H1 (cell line): ENCODE measurements around the gene TBC1D22A. TPM values are rescaled to one million over a fixed set of nuclear protein-coding genes. Genes with fewer than 3 reads are reported as not detected.

Experiments used
- CTCF ChIA-PET: fragments of 300-600 bp; sonication (Branson Sonifier 250); formaldehyde crosslinking; loops from one replicate; lab custom pipeline; 2021; ENCODE audit not compliant: partially characterized antibody; lab: Charles Lee
- POLR2A ChIA-PET: fragments of 300-600 bp; sonication (Branson Sonifier 250); formaldehyde crosslinking; loops from one replicate; lab custom pipeline; 2021; ENCODE audit warnings: inconsistent platforms; ENCODE audit not compliant: partially characterized antibody; lab: Charles Lee
- DNase-seq, 2 experiments: peaks; one replicate each; pipeline versions ENCODE4 v3.0.0 to v3.0.0-alpha.2; 2010 to 2022; ENCODE audit warnings: low spot score in 2 of 2, low read depth in 1 of 2, mixed read lengths in 1 of 2
- FAIRE-seq: peaks from 2 replicates; lab custom pipeline; 2011; peaks lifted over from hg19 to GRCh38; lab: Jason Lieb, UNC
- H2AFZ ChIP-seq: 2 replicates; pipeline ENCODE4 v1.8.1; 2012; ENCODE audit warnings: low read length, inconsistent platforms
- H2AK5ac ChIP-seq: 2 replicates; pipeline ENCODE4 v1.6.1; 2013; ENCODE audit warnings: low read depth, low read length
- H2BK120ac ChIP-seq: replicated peaks from 2 replicates; pipeline ENCODE3; 2013; ENCODE audit warnings: low read depth, low read length, inconsistent platforms
- H2BK12ac ChIP-seq: 2 replicates; pipeline ENCODE4 v1.6.1; 2013; ENCODE audit warnings: low read depth, low read length
- H2BK15ac ChIP-seq: 2 replicates; pipeline ENCODE4 v1.6.1; 2013; ENCODE audit warnings: low read length
- H2BK20ac ChIP-seq: 2 replicates; pipeline ENCODE4 v1.6.1; 2013; ENCODE audit warnings: low read length
- H2BK5ac ChIP-seq: 2 replicates; pipeline ENCODE4 v1.6.1; 2013; ENCODE audit warnings: low read depth, low read length
- H3K14ac ChIP-seq: 2 replicates; pipeline ENCODE4 v1.6.1; 2013; ENCODE audit warnings: inconsistent platforms; ENCODE audit not compliant: insufficient read length
- H3K18ac ChIP-seq: 2 replicates; pipeline ENCODE4 v1.6.1; 2013; ENCODE audit warnings: low read length; ENCODE audit errors: extremely low read depth
- H3K23ac ChIP-seq: 2 replicates; pipeline ENCODE4 v1.6.1; 2013; ENCODE audit warnings: inconsistent platforms; ENCODE audit not compliant: insufficient read length
- H3K23me2 ChIP-seq: 2 replicates; pipeline ENCODE4 v1.6.1; 2013; ENCODE audit warnings: low read depth, low read length
- H3K27ac ChIP-seq: 2 replicates; pipeline ENCODE4 v1.6.1; 2011; ENCODE audit warnings: low read depth, low read length, inconsistent platforms
- H3K27me3 ChIP-seq, 4 experiments: replicated peaks in 1 of 4; 1 replicate in 1 of 4; 2 replicates in 3 of 4; pipeline versions ENCODE4 v1.6.1 to v1.8.1; 2011 to 2013; ENCODE audit warnings: low read length in 3 of 4, mild to moderate bottlenecking in 3 of 4, inconsistent platforms in 2 of 4, mixed read lengths in 2 of 4, moderate library complexity in 1 of 4; ENCODE audit not compliant: control insufficient read depth in 3 of 4, insufficient read depth in 3 of 4; ENCODE audit errors: extremely low read depth in 1 of 4
- H3K36me3 ChIP-seq, 4 experiments: 2 replicates each; pipeline versions ENCODE4 v1.6.1 to v1.8.1; 2011 to 2013; ENCODE audit warnings: mild to moderate bottlenecking in 4 of 4, low read length in 3 of 4, moderate library complexity in 2 of 4, control low read depth in 1 of 4, inconsistent platforms in 1 of 4; ENCODE audit not compliant: insufficient read depth in 4 of 4, control insufficient read depth in 2 of 4
- H3K4ac ChIP-seq: replicated peaks from 2 replicates; pipeline ENCODE3; 2013; ENCODE audit warnings: low read length, low read depth, mixed read lengths, inconsistent platforms; ENCODE audit not compliant: insufficient read length
- H3K4me1 ChIP-seq, 4 experiments: replicated peaks in 1 of 4; 1 replicate in 1 of 4; 2 replicates in 3 of 4; pipeline versions ENCODE4 v1.6.1 to v1.8.1; 2011 to 2013; ENCODE audit warnings: low read length in 3 of 4, inconsistent platforms in 2 of 4, mixed read lengths in 1 of 4; ENCODE audit not compliant: insufficient read depth in 4 of 4, control insufficient read depth in 3 of 4
- H3K4me2 ChIP-seq, 2 experiments: 2 replicates each; pipeline versions ENCODE4 v1.6.1 to v1.8.1; 2011 to 2013; ENCODE audit warnings: low read depth in 2 of 2, low read length in 2 of 2, control low read depth in 1 of 2, inconsistent platforms in 1 of 2, mild to moderate bottlenecking in 1 of 2; ENCODE audit not compliant: insufficient read depth in 1 of 2
- H3K4me3 ChIP-seq, 4 experiments: fragments of 200-600, 300-600 bp in 1 of 4; sonication (generic), shearing (Covaris generic), sonication (Bioruptor Twin) in 1 of 4; 2 replicates each; pipeline versions ENCODE4 v1.5.1 to v1.8.1; 2011 to 2016; ENCODE audit warnings: low read length in 4 of 4, low read depth in 3 of 4, control low read depth in 2 of 4, inconsistent platforms in 2 of 4, mild to moderate bottlenecking in 2 of 4, mixed read lengths in 1 of 4, moderate library complexity in 1 of 4; ENCODE audit not compliant: insufficient read depth in 2 of 4; ENCODE audit errors: extremely low read depth in 1 of 4
- H3K56ac ChIP-seq: replicated peaks from 2 replicates; pipeline ENCODE3; 2013; ENCODE audit warnings: low read depth, mild to moderate bottlenecking, mixed read lengths, low read length, inconsistent platforms; ENCODE audit not compliant: insufficient read length
- H3K79me1 ChIP-seq: 2 replicates; pipeline ENCODE4 v1.6.1; 2013; ENCODE audit warnings: low read depth, low read length, control low read depth
- H3K79me2 ChIP-seq, 2 experiments: 2 replicates each; pipeline versions ENCODE4 v1.6.1 to v1.8.1; 2012 to 2013; ENCODE audit warnings: low read length in 2 of 2, mild to moderate bottlenecking in 2 of 2, inconsistent platforms in 1 of 2; ENCODE audit not compliant: insufficient read depth in 2 of 2, control insufficient read depth in 1 of 2
- H3K9ac ChIP-seq, 4 experiments: replicated peaks in 1 of 4; 1 replicate in 1 of 4; 2 replicates in 3 of 4; pipeline versions ENCODE4 v1.6.1 to v1.8.1; 2011 to 2013; ENCODE audit warnings: low read depth in 3 of 4, low read length in 3 of 4, control low read depth in 2 of 4, mild to moderate bottlenecking in 2 of 4, moderate library complexity in 2 of 4, inconsistent platforms in 1 of 4; ENCODE audit errors: extremely low read depth in 1 of 4
- H3K9me3 ChIP-seq, 2 experiments: 2 replicates each; pipeline versions ENCODE4 v1.6.1 to v1.8.1; 2012 to 2013; ENCODE audit warnings: mild to moderate bottlenecking in 2 of 2, moderate library complexity in 2 of 2, control low read depth in 1 of 2, inconsistent platforms in 1 of 2, low read depth in 1 of 2, low read length in 1 of 2, mixed read lengths in 1 of 2; ENCODE audit not compliant: insufficient read depth in 2 of 2
- H4K20me1 ChIP-seq, 2 experiments: replicated peaks in 1 of 2; 2 replicates each; pipeline versions ENCODE3 to v1.8.1; 2011 to 2013; ENCODE audit warnings: inconsistent platforms in 2 of 2, low read length in 2 of 2, mild to moderate bottlenecking in 1 of 2; ENCODE audit not compliant: insufficient read depth in 2 of 2, control insufficient read depth in 1 of 2
- H4K5ac ChIP-seq: 2 replicates; pipeline ENCODE4 v1.6.1; 2013; ENCODE audit warnings: low read length, low read depth, mixed read lengths, inconsistent platforms; ENCODE audit not compliant: insufficient read length
- H4K8ac ChIP-seq: 2 replicates; pipeline ENCODE4 v1.8.0; 2013; ENCODE audit warnings: mild to moderate bottlenecking, moderate library complexity, low read length, inconsistent platforms; ENCODE audit not compliant: insufficient read depth; ENCODE audit errors: extremely low read depth
- H4K91ac ChIP-seq: replicated peaks from 2 replicates; pipeline ENCODE3; 2013; ENCODE audit warnings: low read length, mixed read lengths, inconsistent platforms; ENCODE audit not compliant: insufficient read length
- CHD1 ChIP-seq: IDR thresholded peaks from 2 replicates; pipeline ENCODE4 v1.6.1; 2012; ENCODE audit warnings: low read depth, low read length, improper control_type of control experiment
- TEAD4 ChIP-seq: IDR thresholded peaks from 2 replicates; pipeline ENCODE4 v1.6.1; 2012; ENCODE audit warnings: low read depth, low read length, inconsistent platforms, mixed read lengths
- WGBS, 2 experiments: shearing (Covaris generic) in 1 of 2; methylation state at CpG; one replicate each; pipeline versions ENCODE4 v1.1.6 to v1.1.7; 2013 to 2015; ENCODE audit warnings: low lambda C conversion rate in 2 of 2, mixed read lengths in 2 of 2, inconsistent platforms in 1 of 2, low coverage in 1 of 2, missing lambda C conversion rate in 1 of 2; ENCODE audit not compliant: insufficient replicate concordance in 2 of 2, insufficient coverage in 1 of 2, insufficient read length in 1 of 2; ENCODE audit errors: extremely low coverage in 1 of 2, missing lambda C conversion rate in 1 of 2; 5-methylcytosine and 5-hydroxymethylcytosine counted together
- polyA plus RNA-seq, 7 experiments: library from polyadenylated mRNA; depleted of rRNA in 3 of 7; stranded (reverse) in 5 of 7; unstranded in 2 of 7; fragments of >200 nt in 5 of 7; fragments of 200-250 nt in 2 of 7; gene quantifications; 1 replicate in 5 of 7; 2 replicates in 1 of 7; 4 replicates in 1 of 7; pipeline versions ENCODE4 v1.2.1 to v1.2.3, GENCODE V29; 2011 to 2013; ENCODE audit warnings: missing spikeins in 2 of 7, mixed read lengths in 2 of 7
- total RNA-seq: library from RNA; stranded (reverse); fragmentation: NEBNext Ultra II Directional; extraction: Animal tissue kit (Norgen Biotek cat#: 25700); gene quantifications from 2 replicates; pipeline ENCODE4 v1.2.1, GENCODE V29; 2021

Gene TBC1D22A
- total and polyA plus RNA-seq, 2 of the 8 experiments (the other 6 are each of a cell fraction or from before 2014, with no cell fraction given) = 11.9 to 18.4 TPM

- WGBS, 2 experiments = 95% methylated on average over 16 of the region's 18 CpGs; no CpG with 5 or more reads in 1 of the 2 experiments
- no peak overlapping the region for H2BK20ac ChIP-seq
- H2BK15ac ChIP-seq = no peak overlapping the region
- H2BK120ac ChIP-seq = no peak overlapping the region
- no peak overlapping the region for H4K5ac ChIP-seq
- H3K4me1 ChIP-seq = no peaks in the 10 kb centered on the region
- no peak for DNase-seq
- POLR2A ChIA-PET = no interaction called here
- peaks cover 0 to 2% of the 10 kb centered on the region in 2 experiments for H4K20me1 ChIP-seq
- H3K27ac ChIP-seq = no peak overlapping the region
- H2BK5ac ChIP-seq = no peak overlapping the region
- no peak overlapping the region for H2BK12ac ChIP-seq
- no peak overlapping the region for H2AK5ac ChIP-seq
- no peak overlapping the region for H3K4me3 ChIP-seq
- no peaks in the 10 kb centered on the region for H3K79me1 ChIP-seq
- no peaks in the 10 kb centered on the region; a peak in 1 of 8 replicates for H3K36me3 ChIP-seq
- H4K8ac ChIP-seq = no peak overlapping the region
- CTCF ChIA-PET = interaction anchor here (0.6 to 1.6 kb wide), 3 partner anchors 9 to 97 kb away, joined by 3 to 4 read pairs (median 3); no protein-coding TSS in a partner anchor
- H3K14ac ChIP-seq = no peak overlapping the region
- FAIRE-seq = no peak
- no peaks in the 10 kb centered on the region for H3K27me3 ChIP-seq
- no peaks in the 10 kb centered on the region for H3K9me3 ChIP-seq
- H3K56ac ChIP-seq = no peak overlapping the region
- no peak overlapping the region for H3K23ac ChIP-seq
- no peak overlapping the region for H3K4me2 ChIP-seq
- no peaks in the 10 kb centered on the region for H3K23me2 ChIP-seq
- H4K91ac ChIP-seq = no peak overlapping the region
- H3K79me2 ChIP-seq = no peaks in the 10 kb centered on the region
- H3K4ac ChIP-seq = no peak overlapping the region
- H3K9ac ChIP-seq = no peak overlapping the region
- no peak overlapping the region for H2AFZ ChIP-seq
- no peak overlapping the region for H3K18ac ChIP-seq
- no peak for TF ChIP-seq CHD1
- no peak for TF ChIP-seq TEAD4
Measured at GRCh38 chr22:47056776-47057470, 294.5 kb downstream of the TBC1D22A start.
